HG02678 (cell line): ENCODE measurements around the gene ZNF423.

Experiments
- ATAC-seq: cut with Tn5 transposase; IDR thresholded peaks from one replicate; pipeline ENCODE4 v1.9.1; 2021; ENCODE audit warnings: mild to moderate bottlenecking, moderate library complexity; ENCODE audit not compliant: unreplicated experiment

The ZNF423 gene

DNA sequence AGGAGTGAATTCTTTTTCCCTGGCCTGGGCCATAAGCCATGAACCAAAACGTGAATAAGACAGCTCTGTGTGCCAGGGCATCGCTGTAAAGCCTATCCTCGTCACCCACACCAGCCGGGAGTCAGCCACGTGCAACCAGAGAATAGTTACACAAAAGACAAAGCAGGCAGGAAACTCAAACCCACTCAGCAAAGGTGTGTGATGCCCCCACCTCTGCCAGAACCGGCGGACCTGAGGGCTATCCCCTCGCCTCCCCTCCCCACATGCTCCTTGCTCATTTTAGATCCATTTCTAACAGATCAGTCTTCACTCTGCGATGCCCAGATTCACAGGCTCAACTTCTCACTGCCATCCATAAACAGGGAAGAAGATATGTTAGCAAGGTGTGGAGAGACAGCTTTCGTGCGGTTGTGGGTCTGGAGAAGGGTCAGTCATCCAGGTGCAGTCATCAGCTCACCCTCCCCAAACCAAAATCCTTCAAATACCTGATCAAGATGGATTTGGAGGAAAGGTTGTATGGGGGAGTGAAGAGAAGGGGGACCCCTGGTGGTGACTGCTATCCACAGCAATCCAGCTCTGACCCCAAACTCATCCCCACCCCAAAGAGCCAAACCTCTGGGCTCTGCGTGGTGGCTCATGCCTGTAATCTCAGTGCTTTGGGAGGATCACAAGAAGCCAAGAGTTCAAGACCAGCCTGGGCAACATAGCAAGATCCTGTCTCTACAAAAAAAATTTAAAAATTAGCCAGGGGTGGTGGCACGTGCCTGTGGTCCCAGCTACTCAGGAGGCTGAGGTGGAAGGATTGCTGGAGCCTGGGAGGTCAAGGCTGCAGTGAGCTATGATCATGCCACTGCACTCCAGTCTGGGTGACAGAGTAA lies 263.1 kb downstream of the ZNF423 start:
- ATAC-seq = peak; percentile 57

- no peak for ATAC-seq
Observed at GRCh38 chr16:49590166-49590871, 265.6 kb downstream of the ZNF423 start.

DNA sequence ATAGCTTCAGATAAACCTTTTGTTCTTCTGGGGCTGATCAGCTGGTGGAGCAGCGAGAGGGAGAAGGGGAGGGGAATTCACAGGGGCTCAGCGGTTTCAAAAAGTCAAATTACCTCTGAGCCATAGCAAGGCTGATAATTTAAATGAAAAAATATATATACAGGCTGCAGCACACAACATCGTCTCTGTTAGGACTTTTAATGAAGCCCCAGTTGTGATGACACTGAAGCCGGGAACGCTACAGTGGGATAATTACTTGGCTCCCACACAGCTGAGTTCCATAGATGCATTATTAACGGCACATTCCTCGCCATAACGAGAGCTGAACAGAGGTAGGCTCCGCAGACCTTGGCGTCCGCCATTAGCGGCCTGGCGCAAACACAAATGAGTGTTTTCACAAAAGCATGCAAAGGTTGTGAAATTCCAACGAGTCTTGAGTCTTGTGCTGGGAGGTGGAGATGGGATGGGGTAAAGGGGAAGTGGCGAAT lies 266.3 kb downstream of the ZNF423 start:
- no peak for ATAC-seq

DNA sequence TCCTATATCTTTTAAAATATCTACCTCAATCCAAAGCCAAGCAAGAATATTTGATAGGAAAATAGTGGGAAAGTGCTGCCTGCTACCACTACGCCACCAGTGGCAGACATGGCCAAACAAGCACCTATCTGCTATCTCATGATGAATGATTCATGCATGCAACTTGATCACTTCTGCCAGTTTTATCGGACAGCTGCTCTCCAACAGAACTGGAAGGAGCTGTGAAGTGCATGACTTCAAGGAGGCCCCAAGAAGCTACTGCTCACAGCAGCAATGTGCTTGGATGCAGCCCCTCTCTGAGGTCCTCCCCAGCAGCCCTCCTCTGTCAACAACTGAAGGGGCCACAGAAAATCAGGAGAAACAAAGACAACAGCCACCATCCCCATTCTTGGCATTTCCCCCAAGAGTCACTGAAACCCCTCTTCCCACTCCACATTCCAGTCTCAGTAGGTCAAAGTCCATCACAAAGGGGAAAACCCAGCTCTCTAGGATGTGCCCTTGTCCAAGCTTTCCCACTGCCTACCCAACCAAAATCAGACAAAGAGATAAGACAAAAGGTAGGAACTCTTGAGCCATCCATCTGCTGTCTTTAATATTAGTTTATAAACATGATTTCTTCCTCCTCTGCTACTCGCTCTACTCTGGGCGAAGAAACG lies 267.1 kb downstream of the ZNF423 start:
- ATAC-seq = no peak

DNA sequence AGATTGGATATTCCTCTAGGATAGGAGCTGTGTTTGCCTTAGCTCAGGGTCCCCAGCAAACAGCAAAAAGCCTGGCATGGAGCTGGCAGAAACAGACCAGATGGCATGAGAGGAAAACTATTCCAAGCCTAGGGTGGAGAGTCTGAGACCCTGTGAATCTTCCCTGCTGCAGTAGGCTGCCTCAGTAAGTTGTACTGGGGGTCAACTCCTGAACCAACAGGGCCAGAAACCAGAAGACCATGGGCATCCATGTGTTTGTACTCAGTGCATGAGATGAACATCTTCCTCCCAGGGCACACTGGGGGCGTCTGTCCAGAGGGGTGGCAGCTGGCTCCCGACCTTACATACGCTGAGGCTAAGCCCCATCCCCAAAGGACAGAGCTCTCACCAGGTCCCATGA lies 267.9 kb downstream of the ZNF423 start:
- no peak for ATAC-seq

DNA sequence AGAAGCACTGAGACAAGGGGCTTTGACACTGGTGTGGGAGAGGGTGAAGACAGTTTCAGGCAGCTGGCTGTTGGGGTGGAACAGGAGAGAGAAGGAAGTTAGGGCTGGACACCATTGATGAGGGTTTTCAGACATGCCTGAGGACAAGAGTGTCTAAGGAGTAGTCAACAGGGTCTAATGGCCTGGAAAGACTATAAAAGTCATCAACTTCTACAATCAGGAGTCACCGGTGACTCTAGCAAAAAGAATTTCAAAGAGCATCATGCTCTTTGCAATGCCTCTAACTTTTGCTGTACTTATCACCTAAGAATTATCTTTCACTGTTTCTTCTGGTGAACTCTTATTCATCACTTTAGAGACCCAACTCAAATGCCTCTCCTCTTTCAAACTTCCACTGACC lies 268.4 kb downstream of the ZNF423 start:
- no peak for ATAC-seq

DNA sequence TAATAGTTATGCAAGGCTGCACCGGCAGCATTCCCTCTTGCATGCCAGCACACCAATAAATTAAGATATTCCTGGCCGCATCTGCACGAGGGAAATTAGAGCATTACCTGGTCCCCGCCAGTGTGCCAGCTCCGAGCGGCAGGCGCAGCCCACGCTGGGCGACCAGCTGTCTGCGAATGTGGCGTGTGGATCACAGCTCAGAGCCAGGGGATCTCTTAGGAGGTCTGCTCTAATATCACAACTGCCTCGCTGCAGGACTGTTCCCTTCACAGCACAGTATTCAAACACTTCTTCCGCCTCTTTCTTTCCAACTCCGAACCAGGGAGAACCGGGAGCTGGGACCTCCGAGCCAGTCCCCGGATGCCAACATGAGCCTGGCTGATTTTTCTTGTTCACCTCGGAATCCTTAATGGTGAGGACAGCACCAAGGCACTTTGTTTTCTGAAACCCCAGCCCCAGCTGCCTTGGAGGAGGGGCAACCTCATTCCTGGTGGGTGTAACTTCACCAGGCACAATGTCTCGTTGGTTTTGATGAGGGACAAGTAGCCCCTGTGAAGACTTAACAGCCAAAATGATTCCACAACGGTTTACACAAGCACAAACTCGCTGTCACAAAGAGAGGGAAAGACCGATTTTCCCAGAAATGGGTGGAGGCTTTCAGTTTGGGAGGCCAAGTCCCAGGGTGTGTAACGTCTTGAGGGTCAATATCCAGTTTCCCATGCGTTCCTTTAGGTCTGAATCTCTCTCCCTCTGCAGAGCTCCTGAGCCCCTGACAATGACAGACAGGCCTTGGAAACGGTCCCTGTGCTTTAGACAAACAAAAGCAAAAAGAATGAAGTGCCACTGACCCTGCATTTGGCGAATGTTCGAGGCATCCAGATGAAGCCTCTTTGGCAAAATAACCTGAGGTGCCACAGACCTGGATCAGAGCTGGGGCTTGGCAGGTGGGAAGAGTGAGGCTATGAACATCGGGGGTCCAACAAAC lies 269.2 kb downstream of the ZNF423 start:
- no peak for ATAC-seq

GRCh38 chr16:49585143-49585832 lies 270.6 kb downstream of the ZNF423 start:
- ATAC-seq = no peak

GRCh38 chr16:49583911-49584310 lies 272.0 kb downstream of the ZNF423 start:
- ATAC-seq = no peak

DNA sequence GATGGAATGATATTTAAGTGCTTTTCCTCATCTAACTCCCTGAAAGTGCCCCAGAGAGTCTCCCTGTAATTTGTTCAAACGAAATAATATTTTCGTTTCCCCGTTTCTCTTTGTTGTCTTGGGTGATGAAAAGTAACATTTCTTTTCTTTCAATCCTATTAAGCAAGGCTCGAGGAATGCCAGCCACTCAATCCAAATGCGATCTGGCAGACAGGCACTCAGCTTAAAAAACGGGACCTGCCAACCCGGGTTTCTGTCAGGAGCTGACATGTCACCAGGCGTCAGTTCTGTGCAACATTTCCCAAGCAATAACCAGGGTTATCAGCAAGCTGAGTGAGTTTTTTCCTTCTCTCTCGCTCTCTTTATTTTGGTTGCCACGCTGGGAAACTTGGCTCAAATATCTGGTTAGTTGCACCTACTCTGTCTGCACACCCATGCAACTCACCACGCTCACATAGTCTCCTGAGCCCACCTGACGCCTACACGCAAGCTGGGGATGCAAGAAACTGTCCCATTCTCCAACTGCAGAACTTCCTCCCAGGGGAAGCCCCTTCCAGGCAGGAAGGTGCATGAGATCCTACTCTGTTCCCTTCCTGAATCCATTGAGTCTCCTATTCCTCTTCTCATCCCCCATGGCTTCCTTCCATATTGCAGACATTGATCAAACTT lies 274.1 kb downstream of the ZNF423 start:
- no peak for ATAC-seq

GRCh38 chr16:49580751-49581303 lies 275.1 kb downstream of the ZNF423 start:
- no peak for ATAC-seq

DNA sequence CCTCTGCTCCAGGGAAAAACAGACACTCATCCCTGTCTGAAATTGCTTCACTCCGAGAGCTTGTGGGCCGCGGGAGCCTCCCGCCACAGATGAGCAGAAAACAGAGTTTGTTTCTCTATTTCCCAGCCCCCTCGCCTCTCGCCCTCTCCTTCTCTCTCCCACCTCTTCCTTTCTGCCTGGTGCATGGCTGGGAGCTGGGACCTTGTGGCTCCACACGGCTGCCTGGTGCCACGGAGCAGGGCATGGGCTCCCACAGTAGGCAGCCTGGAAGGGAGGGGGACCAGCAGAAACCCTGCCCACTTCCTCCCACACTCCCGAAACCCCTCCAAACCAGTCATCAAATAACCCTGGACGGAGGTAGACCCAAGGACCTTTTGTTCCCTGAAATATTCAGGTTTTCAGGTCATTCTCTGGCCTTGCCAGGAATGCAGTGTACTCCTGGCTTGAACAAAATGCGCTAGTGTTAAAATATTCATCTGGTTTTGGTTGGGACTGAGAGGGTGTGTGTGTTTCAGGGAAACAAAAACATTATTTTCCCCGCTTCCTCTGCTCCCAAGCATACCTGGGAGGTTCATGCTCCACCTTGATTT lies 277.4 kb downstream of the ZNF423 start:
- no peak for ATAC-seq

DNA sequence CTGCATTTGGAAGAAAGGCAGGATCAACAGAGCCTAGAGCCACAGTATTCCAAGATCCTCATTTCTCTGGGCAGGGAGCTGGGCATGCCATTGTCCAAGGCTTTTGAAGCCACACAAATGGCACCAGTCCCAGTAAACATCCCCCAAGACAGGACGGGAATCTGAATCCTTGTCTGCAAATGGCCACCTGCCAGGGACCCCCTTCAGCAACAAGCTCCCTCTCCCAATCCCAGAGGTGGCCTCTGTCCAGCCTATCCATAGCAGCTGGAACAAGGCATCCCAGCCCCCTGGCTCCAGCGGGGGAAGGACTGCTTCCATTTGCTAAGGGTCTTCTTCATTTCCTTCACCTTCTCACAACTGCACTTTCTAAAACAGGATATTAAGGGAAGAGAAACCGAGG lies 277.9 kb downstream of the ZNF423 start:
- no peak for ATAC-seq

- no peak for ATAC-seq
Observed at GRCh38 chr16:49576941-49577340, 279.0 kb downstream of the ZNF423 start.

GRCh38 chr16:49576173-49576494 lies 279.8 kb downstream of the ZNF423 start:
- no peak for ATAC-seq

- peak; percentile 99 for ATAC-seq
Observed at GRCh38 chr16:49575346-49576172, 280.4 kb downstream of the ZNF423 start.

- ATAC-seq = no peak
Observed at GRCh38 chr16:49574826-49575225, 281.1 kb downstream of the ZNF423 start.

DNA sequence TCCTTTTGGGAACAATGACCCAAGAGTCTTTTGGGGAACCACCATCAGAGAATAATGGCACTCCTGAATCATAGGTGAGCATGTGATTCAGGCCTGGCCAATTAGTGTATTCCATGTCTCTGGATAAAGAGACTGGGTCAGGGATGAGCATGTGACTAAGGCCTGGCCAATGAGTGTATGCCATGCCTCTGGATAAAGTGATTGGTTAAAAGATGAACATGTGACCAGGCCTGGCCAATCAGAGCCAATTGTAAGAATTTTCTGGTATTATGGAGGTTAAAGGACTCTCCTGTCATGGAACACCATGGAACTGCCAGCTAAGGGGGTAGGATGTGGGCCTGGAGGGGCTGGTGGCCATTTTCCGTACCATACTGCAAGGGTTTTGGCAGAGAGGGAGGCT lies 288.0 kb downstream of the ZNF423 start:
- no peak for ATAC-seq
